Activated T-cell treated with anti-CD3 and anti-CD28 coated beads for 4 hours (primary cell): Measurements from ENCODE around the gene NPHP4.
"Not testable (repeated sequence)": the region's sequence is repeated elsewhere in the genome, so short reads cannot be mapped to it uniquely, and the experiment has no call there.

Experiments
- DNase-seq: peaks from one replicate; pipeline ENCODE4 v3.0.0-alpha.2; 2020

NPHP4 gene

DNA sequence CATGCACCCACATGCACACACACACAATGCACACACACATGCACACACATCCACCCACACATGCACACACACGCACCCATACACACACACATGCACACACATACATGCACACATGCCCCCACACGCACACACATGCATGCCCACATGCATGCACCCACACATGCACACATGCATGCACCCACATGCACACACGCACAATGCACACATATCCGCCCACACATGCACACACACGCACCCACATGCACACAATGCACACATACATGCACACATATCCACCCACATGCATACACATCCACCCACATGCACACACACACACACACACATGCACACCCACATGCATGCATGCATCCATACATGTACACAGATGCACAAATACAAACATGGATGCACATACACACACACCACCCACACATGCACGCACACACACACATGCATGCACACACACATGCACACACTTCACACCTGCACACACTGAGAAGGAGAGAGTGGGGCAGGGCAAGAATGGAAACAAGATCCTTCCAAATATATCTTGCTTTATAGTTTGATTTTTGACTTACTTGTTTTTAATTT, 123.2 kb downstream of the NPHP4 start:
- DNase-seq: no peak

DNA sequence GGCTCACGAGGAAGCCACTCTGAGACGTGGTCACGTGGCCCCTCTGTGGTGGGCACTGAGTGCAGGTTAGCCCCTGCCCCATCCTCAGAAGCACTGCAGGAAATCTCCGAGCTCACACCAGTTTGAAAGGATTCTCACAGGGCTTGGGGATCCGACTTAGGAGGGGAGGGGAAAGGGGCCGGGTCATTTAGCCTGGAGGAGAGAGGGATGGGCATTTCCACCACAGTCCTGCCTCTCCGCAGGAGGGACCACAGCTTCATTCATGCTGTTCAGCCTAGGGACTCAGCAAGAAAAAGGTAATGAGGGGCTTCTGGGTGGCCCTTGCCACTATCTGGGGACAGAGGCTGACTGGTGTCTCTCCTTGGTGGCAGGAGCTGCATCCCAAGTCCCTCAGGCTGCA, 126.5 kb downstream of the NPHP4 start:
- no peak for DNase-seq

DNA sequence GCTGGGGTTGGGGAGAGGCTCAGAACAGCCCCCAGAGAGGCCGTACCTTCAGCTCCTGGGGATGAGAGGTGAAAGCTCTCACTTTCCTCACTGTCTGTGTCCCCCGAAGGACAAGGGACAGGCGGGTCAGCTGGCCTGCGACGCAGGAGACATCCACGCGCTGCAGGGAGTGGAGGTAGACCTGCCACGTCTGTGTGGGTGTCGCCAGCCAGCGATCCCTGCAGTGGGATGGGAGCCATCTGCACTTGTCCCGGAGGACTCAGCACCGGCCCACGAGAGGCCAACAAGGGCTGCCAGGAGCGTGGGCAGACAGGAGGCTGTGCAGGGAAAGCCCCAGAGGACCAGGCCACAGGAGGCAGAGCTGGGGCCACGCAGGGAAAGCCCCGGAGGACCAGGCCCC, 127.2 kb downstream of the NPHP4 start:
- DNase-seq: no peak

DNA sequence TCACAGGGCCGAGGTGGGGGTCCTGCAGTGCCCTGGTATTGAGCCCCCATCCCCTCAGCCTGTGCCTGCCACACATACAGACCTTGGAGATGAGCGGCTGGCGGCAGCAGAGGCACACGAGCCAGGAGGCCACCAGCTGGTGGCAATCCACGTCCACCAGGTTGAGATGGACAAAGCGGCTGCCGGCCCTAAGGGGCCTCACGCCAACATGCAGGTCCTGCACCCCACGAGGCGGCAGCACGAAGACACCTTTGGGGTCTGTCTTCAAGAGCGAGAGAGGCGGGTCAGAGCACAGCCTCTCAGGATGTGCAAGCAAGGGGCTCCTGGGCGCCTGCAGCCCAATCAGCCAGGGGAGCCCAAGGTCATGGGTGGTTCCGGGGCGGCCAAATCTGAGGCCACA, 128.0 kb downstream of the NPHP4 start:
- DNase-seq: no peak

DNA sequence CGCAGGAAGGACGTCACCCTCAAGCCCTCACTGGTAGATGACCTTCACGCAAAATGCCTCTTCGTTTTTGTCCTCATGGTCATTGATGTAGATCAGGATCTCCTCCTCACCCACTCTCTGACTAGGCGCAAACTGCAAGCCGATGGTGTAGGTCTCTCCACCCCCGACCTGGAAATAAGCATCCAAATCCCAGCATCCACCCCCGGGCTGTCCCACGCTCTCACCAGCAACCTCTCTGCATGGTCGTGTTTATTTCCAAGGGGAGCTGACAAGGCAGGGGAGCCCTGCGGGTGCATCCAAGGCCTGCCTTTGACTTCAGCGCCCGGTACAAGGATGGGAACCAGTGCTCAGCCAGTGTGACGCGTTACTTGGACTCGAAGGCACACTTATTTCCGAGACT, 129.0 kb downstream of the NPHP4 start:
- no peak for DNase-seq

DNA sequence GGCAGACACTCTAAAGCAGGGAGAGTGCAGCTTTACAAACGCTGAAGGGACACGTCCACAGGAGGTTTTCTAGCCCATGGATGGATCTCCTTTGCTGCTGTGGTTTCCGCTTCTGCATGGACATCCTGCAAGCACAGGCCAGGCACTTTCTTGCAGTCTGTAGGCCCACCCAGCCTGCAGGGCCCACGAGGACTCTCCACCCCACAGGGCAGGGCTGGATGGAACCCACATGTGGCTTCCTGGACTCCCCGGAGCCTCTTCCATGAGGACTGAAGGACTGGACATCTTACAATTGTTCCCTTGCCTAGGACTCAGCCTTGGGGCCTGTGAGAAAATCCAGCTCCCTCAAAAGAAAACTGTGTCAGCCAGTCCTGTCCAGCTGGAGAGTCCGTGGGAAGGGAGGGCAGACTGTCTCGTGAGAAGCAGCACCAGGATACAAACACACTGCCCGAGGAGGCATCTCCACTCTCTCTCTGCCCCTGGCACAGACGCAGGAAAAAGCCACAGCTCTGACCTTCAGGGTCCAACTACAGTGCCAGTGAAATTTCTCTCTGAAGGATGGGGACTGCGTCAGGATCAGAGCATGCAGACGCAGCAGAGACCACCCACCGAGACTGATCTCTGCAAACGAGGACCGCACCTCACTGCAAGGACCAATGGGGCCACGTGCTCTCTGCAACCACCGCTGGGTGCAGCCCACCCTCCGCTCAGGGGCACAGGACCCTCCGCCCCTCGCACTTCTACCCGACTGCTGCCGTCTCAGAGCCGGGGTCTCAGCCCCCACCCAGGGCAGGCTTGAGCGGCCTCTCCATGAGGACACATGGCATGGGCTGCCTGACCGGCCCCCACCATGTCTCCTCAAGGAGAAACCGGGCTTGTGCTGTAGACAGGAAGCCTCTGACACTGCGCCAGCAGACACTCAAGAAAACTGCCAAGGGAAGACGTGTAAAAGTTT, 130.1 kb downstream of the NPHP4 start:
- no peak for DNase-seq

DNA sequence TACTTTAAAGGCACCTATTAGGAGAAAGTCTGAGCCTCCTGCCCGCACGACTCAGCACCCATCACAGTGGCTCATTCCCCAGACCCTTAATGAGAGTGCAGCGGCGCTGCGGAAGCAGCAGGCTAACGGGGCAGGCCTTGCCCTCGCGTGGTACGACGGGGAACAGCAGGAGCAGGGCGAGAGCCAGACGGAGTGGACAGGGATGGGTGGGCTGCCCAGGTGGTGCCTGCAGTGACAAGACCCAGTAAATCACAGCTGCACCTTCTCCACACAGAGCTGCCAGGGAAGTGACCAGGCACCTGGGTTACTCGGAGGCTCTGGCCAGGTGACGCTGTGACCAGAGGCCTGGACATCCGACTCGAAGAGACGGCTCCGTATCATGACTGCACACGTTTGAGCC, 131.9 kb downstream of the NPHP4 start:
- DNase-seq: no peak

DNA sequence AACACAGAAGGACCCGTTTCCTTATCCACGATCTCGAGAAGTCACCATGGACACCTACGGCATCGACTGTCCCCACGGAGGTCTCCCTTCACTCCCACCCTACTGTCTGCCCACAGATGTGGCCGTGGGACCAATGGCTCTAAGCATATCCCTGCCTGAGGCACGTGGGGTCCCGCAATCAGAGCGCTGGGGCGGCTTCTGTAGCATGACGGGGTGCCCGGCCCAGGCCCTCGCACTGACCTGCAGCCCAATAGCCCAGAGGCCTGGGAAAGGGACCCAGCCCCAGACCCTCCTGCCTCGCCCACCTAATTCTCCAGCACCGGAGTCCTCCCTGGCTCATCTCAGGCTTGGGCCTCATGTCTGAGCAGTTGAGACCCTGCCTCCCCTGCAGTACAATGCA, 132.5 kb downstream of the NPHP4 start:
- no peak for DNase-seq

DNA sequence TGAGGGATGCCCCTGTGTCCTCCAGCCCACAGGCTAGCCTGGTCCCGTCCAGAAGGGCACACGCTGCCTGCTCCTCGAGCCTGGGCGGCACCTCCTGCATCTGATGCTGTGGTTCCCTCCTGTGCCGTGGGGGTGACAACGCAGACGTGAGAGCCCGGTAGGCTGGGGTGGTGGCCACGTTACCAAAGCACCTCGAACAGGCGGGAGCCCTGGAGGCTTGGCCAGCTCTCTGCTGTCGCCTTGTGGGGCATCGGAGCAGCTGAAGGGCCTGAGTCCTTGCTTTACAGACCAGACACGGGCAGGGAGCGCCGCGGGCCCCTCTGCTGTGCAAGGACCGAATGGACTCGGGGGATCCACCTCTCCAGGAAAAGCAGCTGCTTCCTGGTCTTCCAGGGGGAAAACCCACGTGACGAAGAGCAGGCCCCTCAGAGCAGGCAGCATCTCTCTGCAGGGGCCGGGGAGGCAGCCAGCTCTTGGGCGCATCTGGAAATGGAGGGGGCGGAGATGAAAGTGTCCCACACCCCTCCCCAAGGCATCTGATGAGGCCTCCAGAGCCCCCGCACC, 133.3 kb downstream of the NPHP4 start:
- DNase-seq: no peak

DNA sequence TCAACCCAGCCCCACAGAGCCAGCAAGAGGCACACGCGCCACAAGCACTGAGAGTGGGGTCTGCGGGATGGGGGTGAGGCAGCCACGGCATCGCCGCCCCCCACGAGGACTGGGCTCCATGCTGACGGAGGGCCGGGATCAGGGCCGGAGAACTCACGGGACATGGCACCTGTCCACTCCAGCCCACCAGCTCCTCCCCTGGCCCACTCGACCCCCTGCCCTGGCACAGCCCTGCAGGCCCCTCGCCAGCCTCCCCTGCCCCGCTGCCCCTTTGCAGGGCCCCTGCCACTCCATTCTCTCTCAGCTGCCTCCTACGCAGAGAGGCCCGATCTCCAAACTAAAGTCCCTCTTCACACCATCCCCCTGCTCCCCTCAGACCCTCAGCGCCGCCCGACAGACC, 134.0 kb downstream of the NPHP4 start:
- DNase-seq: no peak

DNA sequence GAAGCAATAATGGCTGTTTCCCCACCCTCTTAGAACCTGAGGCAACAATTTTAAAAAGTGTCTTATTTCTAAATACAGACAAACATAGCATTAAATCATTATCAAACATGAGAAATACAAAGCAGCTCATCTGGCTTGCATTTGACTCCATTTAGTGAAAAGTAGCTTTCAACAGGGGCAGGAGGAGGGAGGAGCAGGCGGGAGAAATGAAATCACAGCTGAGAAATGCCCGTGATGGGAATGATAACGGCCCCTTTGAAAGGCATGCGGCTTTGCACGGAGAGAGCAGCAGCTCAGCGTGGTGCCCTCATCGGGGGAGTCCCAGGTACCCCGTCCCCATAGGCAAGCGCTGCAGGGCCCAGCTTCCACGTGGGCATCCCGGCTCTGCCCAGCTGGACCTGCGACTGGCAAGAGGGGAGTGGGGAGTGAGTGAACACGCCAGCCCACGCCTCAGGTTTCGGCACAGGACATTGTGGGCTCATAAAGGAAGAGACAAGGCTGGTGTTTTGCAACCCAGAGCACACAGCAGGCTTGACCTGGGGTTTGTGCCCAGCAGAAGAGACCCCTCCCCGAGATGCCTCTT, 134.6 kb downstream of the NPHP4 start:
- DNase-seq: no peak

DNA sequence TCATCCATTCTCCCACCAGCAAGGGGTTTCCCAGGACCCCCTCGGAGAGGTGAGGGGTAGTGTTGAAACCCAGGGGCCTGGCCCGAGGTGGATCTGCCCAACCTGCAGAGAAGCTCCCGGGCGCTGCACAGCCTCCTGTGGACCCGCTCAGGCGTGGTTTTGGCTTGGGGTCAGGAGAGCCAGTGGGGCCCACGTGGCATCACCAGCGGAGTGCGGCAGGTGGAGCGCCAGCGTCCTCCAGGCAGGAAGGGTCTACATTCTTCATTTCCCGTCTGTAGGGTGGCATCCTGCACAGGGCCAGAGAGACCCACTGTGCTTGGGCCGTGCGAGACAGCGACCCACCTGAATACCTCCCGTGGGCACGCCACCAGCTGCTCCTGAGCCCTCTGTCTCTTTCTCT, 135.2 kb downstream of the NPHP4 start:
- DNase-seq: no peak

DNA sequence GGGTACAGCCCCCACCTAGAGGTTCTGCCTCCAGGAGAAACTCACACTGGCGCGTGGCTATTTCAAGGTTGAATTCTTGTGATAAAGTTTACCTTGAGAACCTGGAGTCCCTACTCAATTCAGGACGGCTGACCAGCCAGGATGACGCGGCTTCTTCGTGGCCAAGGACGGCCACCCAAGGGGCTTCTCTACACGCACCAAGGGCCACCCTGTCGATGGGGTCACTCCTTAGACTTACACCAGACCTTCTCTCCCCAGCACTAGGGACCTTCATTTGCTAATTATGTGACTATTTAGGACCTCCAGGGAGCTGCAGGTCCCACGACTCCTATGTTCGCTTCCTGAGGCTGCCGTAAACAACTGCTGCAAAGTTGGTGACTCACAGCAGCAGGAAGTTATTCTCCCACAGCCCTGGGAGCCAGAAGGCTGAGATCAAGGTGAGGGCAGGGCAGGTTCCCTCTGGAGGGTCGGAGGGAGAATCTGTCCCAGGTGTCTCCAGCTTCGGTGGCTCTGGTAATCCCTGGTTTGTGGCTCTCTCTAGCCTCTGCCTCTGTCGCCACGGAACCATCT, 135.9 kb downstream of the NPHP4 start:
- DNase-seq: no peak

DNA sequence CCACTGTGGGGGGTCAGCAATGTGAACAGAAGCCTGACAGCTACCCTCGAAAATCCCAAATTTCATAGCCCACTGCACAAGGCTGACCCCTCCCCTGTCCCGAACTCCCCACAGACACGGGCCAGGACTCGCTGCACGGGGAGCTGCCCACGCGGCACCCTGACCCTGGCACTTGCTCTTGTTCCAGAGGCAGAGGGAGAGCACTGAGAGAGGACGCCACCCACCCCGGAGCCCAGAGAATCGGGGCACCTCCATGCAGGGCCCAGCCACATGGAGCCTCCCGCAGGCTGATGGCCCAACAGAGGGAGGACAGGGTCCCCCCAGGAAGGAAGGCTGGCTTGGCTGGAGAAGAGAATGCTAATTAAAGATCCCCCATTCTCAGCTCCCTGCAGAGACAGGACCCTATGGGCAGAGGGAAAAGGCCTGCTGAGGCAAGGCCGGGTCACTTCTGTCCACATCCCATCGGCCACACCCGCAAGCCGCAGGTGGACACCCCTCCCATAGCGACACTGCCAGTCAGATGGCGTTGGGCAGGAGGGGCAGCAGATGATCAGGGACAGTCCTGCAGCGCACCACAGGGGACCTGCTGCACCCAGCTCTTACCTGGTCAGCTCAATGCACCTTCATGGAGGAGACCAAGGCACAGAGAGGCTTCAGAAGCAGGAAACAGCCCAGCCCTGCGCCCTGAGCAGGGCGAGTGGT, 136.9 kb downstream of the NPHP4 start:
- no peak for DNase-seq

DNA sequence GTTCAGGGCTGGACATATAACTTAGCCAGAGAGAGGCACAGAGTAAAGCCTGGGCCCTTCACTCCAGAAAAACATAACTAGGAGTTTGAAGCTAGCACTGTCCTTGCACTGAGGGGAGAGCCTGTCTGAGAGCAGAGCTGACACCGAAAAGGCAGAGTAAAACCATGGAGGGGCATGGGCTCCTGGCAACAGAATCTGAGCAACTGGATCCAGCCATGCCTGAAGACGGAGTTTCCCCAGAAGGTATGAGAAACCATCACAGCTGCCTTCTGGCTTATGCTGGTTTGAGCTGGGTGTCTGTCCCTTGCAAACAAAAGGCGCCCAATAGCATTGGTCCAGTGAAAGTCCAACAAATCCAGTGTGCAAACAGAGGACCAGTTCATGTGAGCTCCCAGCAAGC, 137.5 kb downstream of the NPHP4 start:
- no peak for DNase-seq

DNA sequence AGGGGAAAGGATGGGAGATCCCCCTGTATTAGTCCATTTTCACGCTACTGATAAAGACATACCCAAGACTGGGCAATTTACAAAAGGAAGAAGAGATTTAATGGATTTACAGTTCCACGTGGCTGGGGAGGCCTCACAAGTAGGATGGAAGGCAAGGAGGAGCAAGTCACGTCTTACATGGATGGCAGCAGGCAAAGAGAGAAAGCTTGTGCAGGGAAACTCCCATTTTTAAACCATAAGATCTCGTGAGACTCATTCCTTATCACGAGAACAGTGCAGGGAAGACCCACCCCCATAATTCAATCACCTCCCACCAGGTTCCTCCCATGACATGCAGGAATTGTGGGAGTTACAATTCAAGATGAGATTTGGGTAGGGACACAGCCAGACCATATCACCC, 138.4 kb downstream of the NPHP4 start:
- DNase-seq: not testable (repeated sequence)

DNA sequence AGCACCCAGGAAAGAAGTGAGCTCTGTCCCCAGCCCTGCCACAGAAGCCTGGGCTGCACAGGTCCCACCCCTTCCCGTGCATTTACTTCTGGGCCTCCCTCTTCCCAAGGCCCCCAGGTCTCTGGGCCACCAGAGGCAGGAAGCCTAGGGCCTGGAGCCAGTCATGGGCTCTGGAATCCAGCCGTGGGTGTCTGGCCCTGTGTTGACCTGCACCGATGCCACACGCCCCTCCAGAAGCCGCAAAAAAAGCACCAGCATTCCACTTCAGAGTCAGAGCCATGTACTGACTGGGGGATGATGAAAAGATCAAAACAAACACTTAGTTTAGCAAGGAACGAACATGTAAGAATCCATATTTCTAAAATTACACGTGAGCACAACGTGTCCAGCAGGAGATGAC, 141.7 kb downstream of the NPHP4 start:
- no peak for DNase-seq

DNA sequence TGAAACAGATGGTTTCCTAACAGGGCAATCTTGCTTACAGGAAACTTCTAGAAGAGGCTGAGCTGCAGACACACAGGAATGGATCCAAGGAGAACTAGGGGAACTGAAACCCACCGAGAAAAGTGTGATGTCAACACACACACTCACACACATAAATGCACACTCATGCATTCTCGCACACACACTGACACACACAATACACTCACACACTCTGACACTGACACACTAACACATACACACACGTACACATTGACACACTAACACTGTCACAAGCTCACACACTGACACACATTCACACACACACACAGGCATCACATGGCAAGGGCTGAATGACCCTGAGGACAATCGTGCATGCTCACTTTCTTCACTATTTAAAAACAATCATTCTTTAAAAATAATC, 142.7 kb downstream of the NPHP4 start:
- DNase-seq: no peak

DNA sequence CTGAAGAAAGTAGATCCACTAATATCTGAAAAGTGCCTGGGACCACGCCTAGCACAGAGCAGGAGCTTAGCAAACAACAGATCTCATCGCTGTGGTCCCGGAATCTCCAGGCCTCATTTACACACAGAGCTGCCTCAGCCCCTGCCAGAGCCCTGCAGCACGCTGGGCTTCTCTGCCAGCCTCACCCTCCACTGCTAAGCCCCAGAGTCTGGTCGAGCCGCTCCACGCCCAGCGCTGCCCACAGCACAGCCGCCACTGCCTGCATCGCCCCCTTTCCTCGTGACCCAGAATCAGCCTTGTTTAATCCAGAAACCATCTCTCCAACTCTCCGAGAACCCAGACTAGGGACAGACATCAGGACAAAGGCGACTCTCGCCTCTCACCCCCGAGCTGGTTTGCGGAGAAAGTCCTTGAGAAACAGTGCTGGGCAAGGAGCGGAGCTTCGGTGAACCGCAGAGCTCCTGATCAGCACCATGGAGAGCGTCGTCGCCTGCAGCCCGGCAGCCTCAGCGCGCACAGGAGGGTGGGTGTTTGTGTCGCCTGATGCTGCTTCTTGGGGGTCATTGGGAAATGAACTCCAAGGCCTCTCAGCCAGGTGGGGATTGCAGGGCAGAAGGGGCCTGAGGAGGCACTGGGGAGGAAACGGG, 145.1 kb downstream of the NPHP4 start:
- DNase-seq: no peak

DNA sequence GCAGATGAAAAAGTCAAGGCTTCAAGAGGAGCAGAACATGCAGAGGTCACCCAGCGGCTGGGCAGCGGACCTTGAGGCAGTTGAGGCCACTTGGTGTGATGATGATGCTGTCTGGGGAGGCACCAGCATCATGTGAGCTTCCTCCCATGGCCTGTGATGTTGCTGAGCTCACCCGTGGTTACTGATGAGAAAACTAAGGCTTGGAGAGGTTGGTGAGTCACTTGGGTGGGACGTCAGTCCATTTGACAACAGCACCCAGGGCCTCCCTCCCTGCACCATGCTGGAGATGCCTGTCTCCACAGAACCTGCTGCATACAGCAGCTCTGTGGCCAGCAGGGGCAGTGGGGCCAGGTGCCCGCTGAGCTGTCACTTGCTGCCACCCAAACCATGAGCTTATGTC, 146.8 kb downstream of the NPHP4 start:
- DNase-seq: no peak

DNA sequence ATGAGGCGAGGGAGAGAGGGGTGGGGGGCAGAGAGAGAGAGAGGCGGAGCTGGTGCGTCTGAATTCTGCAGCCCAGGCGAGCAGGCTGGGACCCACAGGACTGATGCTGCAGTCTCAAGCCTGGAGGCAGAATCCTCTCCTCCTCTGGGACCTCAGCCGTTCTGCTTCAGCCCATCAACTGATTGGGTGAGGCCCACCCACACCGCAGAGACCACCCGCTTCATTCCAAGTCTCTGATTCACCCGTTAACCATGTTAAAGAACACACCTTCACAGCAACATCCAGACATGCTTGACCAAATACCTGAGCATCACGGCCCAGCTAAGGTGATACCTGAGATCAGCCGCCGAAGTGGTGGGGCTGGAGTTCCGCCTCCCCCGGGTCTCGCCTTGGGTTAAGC, 147.8 kb downstream of the NPHP4 start:
- no peak for DNase-seq

DNA sequence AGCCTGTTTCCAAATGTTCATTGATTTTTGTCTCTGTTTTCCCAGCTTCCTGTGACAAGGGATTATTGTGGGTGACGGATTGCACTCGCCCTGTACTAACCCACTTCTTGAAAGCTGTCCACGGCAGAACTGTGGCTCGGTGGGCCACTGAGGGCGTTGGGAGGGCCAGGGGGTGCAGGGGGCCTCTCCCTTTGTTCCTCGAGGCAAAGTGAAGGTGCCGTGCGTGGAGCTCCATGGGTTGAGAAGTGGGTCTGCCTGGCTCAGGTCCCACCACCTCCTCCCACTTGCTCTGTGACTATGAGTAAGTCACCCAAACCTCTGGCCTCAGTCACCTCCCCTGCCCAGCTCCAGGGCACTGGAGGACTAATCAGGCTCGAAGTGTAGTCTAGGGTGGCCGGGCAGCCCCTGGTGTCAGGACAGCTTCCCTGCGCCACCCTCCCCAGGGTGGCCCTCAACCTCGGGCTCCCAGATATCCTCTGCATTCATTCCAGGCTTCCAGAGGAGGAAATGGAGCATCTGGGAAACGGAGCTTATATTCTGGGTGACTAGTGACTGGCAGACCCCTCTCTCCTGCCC, 148.6 kb downstream of the NPHP4 start:
- no peak for DNase-seq
